GM23338 (cell line): ENCODE measurements around the gene CTNNA2. TPM values are rescaled to one million over a fixed set of nuclear protein-coding genes. Genes with fewer than 3 reads are reported as not detected.

Source experiments
- ATAC-seq: fragments of 200-7000 bp; cut with Tn5 transposase; 3 replicates; pipeline ENCODE4 v1.9.1; 2020
- DNase-seq: peaks from one replicate; pipeline ENCODE4 v3.0.0-alpha.2; 2015; ENCODE audit warnings: low spot score
- H2AFZ ChIP-seq: fragments of 200-600 bp; sonication (generic); 2 replicates; pipeline ENCODE4 v1.8.0; 2016; ENCODE audit warnings: antibody characterized with exemption, mild to moderate bottlenecking, moderate library complexity
- H3F3A ChIP-seq: fragments of 200-600 bp; sonication (generic); replicated peaks from 2 replicates; pipeline ENCODE4 v1.8.0; 2017; ENCODE audit warnings: antibody characterized with exemption, mixed run types, low read depth
- H3K27ac ChIP-seq: fragments of 200-600 bp; sonication (generic); 2 replicates; pipeline ENCODE4 v1.6.1; 2016; ENCODE audit warnings: low read depth
- H3K27me3 ChIP-seq: fragments of 200-600 bp; sonication (generic); 2 replicates; pipeline ENCODE4 v1.8.0; 2016; ENCODE audit warnings: mild to moderate bottlenecking, mixed run types, moderate library complexity; ENCODE audit not compliant: insufficient read depth
- H3K36me3 ChIP-seq: fragments of 200-600 bp; sonication (generic); 2 replicates; pipeline ENCODE4 v1.8.0; 2016; ENCODE audit warnings: mild to moderate bottlenecking; ENCODE audit not compliant: insufficient read depth
- H3K4me1 ChIP-seq: fragments of 200-600 bp; sonication (generic); 2 replicates; pipeline ENCODE4 v1.8.0; 2016; ENCODE audit warnings: mild to moderate bottlenecking, moderate library complexity; ENCODE audit not compliant: insufficient read depth
- H3K4me2 ChIP-seq: fragments of 200-600 bp; sonication (generic); 2 replicates; pipeline ENCODE4 v1.7.1; 2017; ENCODE audit warnings: mixed run types
- H3K4me3 ChIP-seq: fragments of 200-600 bp; sonication (generic); 2 replicates; pipeline ENCODE4 v1.6.1; 2016; ENCODE audit warnings: mixed run types
- H3K79me2 ChIP-seq: fragments of 200-600 bp; sonication (generic); replicated peaks from 2 replicates; pipeline ENCODE4 v1.8.0; 2017; ENCODE audit warnings: mild to moderate bottlenecking; ENCODE audit not compliant: insufficient read depth
- H3K9me2 ChIP-seq: fragments of 200-600 bp; sonication (generic); 2 replicates; pipeline ENCODE4 v1.8.0; 2017; ENCODE audit not compliant: insufficient read depth
- H4K20me1 ChIP-seq: fragments of 200-600 bp; sonication (generic); replicated peaks from 2 replicates; pipeline ENCODE4 v1.8.0; 2017; ENCODE audit warnings: mild to moderate bottlenecking; ENCODE audit not compliant: insufficient read depth
- H3K27ac Mint-ChIP-seq: 2 replicates; pipeline ENCODE4 v1.8.0; 2020; ENCODE audit warnings: inconsistent platforms, mild to moderate bottlenecking, moderate library complexity, mixed read lengths
- H3K27me3 Mint-ChIP-seq: 3 replicates; pipeline ENCODE4 v1.8.0; 2022; ENCODE audit warnings: low read depth, mild to moderate bottlenecking, moderate library complexity, mixed read lengths, inconsistent platforms; ENCODE audit not compliant: insufficient read depth, poor library complexity
- H3K36me3 Mint-ChIP-seq: 3 replicates; pipeline ENCODE4 v1.8.0; 2021; ENCODE audit warnings: low read depth, mild to moderate bottlenecking, inconsistent platforms, moderate library complexity, mixed read lengths
- H3K4me1 Mint-ChIP-seq: 3 replicates; pipeline ENCODE4 v1.8.0; 2020; ENCODE audit warnings: mild to moderate bottlenecking, inconsistent platforms, mixed read lengths
- H3K4me3 Mint-ChIP-seq: 3 replicates; pipeline ENCODE4 v1.8.0; 2021; ENCODE audit warnings: moderate library complexity, mild to moderate bottlenecking, inconsistent platforms, mixed read lengths
- H3K9me3 Mint-ChIP-seq: 3 replicates; pipeline ENCODE4 v1.8.0; 2020; ENCODE audit warnings: moderate library complexity, mild to moderate bottlenecking, inconsistent platforms, mixed read lengths
- CREB1 ChIP-seq: fragments of 250-450 bp; sonication (Bioruptor Pico); IDR thresholded peaks from 2 replicates; pipeline ENCODE4 v1.5.0; 2020; ENCODE audit warnings: low read depth, mild to moderate bottlenecking, moderate library complexity
- EZH2 ChIP-seq: fragments of 200-600 bp; sonication (generic); IDR thresholded peaks from one replicate; pipeline ENCODE4 v1.8.0; 2017; ENCODE audit warnings: antibody characterized with exemption, mild to moderate bottlenecking, low read depth; ENCODE audit not compliant: unreplicated experiment
- EZH2phosphoT487 ChIP-seq: fragments of 200-600 bp; sonication (generic); IDR thresholded peaks from one replicate; pipeline ENCODE4 v1.8.1; 2018; ENCODE audit warnings: antibody characterized with exemption; ENCODE audit not compliant: unreplicated experiment
- JUNB ChIP-seq: IDR thresholded peaks from one replicate; pipeline ENCODE4 v1.6.1; 2016; ENCODE audit warnings: antibody characterized with exemption; ENCODE audit not compliant: unreplicated experiment
- NANOG ChIP-seq: IDR thresholded peaks from 2 replicates; pipeline ENCODE4 v1.6.1; 2016; ENCODE audit warnings: antibody characterized with exemption, borderline replicate concordance
- POLR2AphosphoS5 ChIP-seq: IDR thresholded peaks from 2 replicates; pipeline ENCODE4 v1.6.1; 2016; ENCODE audit warnings: antibody characterized with exemption, low read depth
- STAT1 ChIP-seq: IDR thresholded peaks from one replicate; pipeline ENCODE4 v1.6.1; 2016; ENCODE audit warnings: antibody characterized with exemption; ENCODE audit not compliant: unreplicated experiment
- ZNF114 ChIP-seq: fragments of 250-450 bp; sonication (Bioruptor Pico); IDR thresholded peaks from 2 replicates; pipeline ENCODE4 v1.5.0; 2020; ENCODE audit warnings: mild to moderate bottlenecking, moderate library complexity
- ZNF331 ChIP-seq: fragments of 250-450 bp; sonication (Bioruptor Pico); IDR thresholded peaks from 2 replicates; pipeline ENCODE4 v1.5.0; 2020; ENCODE audit warnings: low read depth, mild to moderate bottlenecking, moderate library complexity
- polyA plus RNA-seq: library from polyadenylated mRNA; unstranded; fragments of >200 nt; fragmentation: Nextera tagmentation; extraction: Ambion mirVana; gene quantifications from 2 replicates; pipeline ENCODE4 v1.2.1, GENCODE V29; 2016
- total RNA-seq: library from RNA; depleted of rRNA; stranded (reverse); fragments of >200 nt; shearing (Covaris generic); gene quantifications from 2 replicates; pipeline ENCODE4 v1.2.3, GENCODE V29; 2014
- TF ChIP-seq, protein P1 (sequence below), 2 experiments: fragments of 200-600 bp in 1 of 2; sonication (generic) in 1 of 2; conservative IDR thresholded peaks; 2 replicates each; pipeline versions ENCODE4 v1.5.1 to v1.6.1; 2016 to 2017; ENCODE audit warnings: antibody characterized with exemption in 2 of 2, low read depth in 2 of 2, mild to moderate bottlenecking in 2 of 2, moderate library complexity in 1 of 2
- TF ChIP-seq, protein P2 (sequence below): IDR thresholded peaks from 2 replicates; pipeline ENCODE4 v1.6.1; 2016; ENCODE audit warnings: antibody characterized with exemption
- TF ChIP-seq, protein P3 (sequence below): fragments of 250-450 bp; sonication (Bioruptor Pico); IDR thresholded peaks from 2 replicates; pipeline ENCODE4 v1.5.0; 2020; ENCODE audit warnings: mild to moderate bottlenecking, moderate library complexity
- TF ChIP-seq, protein P4 (sequence below): IDR thresholded peaks from one replicate; pipeline ENCODE4 v1.6.1; 2018; ENCODE audit warnings: antibody characterized with exemption; ENCODE audit not compliant: unreplicated experiment

CTNNA2 gene
- total and polyA plus RNA-seq, 2 experiments from 2014 or later = 6.4 to 15.6 TPM

DNA sequence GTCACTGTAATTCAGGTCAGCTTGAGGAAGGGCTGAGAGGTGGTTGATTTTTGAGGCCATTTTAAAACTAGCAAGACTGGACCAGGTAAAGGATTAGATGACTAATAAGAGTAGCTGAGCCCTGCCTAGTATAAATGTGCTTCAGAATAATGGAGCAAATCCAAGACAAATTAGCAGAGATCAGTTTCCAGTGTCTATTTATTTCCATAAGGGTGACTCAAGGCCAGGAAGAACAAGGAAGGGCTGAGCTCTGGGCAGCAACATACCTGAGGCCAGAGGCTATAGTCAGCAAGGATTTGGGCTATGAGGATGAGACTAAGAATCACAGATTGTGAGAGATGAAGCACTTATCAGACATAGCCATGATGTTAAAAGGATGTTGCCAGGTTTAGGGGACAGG is 1130.7 kb downstream of the CTNNA2 start:
- Histone ChIP-seq H3K4me1 (no peaks in the 10 kb centered on the region), H3K79me2 (no peaks in the 10 kb centered on the region), H4K20me1 (no peaks in the 10 kb centered on the region), H3K27ac (no peak overlapping the region), H3K9me2 (no peaks in the 10 kb centered on the region; the same call in none of the 2 replicates), H2AFZ (no peak overlapping the region), H3K4me3 (no peak overlapping the region), H3F3A (no peaks in the 10 kb centered on the region), H3K27me3 (no peaks in the 10 kb centered on the region), H3K36me3 (no peaks in the 10 kb centered on the region), H3K4me2 (no peak overlapping the region)
- Mint-ChIP-seq H3K27me3 (no peaks in the 10 kb centered on the region), H3K27ac (no peak overlapping the region), H3K36me3 (no peaks in the 10 kb centered on the region), H3K4me1 (no peaks in the 10 kb centered on the region), H3K9me3 (no peaks in the 10 kb centered on the region), H3K4me3 (no peak overlapping the region)
- ATAC-seq (no peak), DNase-seq (no peak)
- TF ChIP-seq, protein P1, sequence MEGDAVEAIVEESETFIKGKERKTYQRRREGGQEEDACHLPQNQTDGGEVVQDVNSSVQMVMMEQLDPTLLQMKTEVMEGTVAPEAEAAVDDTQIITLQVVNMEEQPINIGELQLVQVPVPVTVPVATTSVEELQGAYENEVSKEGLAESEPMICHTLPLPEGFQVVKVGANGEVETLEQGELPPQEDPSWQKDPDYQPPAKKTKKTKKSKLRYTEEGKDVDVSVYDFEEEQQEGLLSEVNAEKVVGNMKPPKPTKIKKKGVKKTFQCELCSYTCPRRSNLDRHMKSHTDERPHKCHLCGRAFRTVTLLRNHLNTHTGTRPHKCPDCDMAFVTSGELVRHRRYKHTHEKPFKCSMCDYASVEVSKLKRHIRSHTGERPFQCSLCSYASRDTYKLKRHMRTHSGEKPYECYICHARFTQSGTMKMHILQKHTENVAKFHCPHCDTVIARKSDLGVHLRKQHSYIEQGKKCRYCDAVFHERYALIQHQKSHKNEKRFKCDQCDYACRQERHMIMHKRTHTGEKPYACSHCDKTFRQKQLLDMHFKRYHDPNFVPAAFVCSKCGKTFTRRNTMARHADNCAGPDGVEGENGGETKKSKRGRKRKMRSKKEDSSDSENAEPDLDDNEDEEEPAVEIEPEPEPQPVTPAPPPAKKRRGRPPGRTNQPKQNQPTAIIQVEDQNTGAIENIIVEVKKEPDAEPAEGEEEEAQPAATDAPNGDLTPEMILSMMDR (conservative IDR thresholded peaks at IDR 0.05; ENCODE audit: low read depth in 2 of 2) = no peak
- TF ChIP-seq JUNB (no peak), STAT1 (no peak), ZNF331 (CRISPR knock-in tag) (no peak), POLR2AphosphoS5 (no peak), EZH2 (no peak), ZNF114 (CRISPR knock-in tag) (no peak), EZH2phosphoT487 (no peak), NANOG (no peak), CREB1 (no peak)
- TF ChIP-seq, protein P2, sequence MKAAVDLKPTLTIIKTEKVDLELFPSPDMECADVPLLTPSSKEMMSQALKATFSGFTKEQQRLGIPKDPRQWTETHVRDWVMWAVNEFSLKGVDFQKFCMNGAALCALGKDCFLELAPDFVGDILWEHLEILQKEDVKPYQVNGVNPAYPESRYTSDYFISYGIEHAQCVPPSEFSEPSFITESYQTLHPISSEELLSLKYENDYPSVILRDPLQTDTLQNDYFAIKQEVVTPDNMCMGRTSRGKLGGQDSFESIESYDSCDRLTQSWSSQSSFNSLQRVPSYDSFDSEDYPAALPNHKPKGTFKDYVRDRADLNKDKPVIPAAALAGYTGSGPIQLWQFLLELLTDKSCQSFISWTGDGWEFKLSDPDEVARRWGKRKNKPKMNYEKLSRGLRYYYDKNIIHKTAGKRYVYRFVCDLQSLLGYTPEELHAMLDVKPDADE = no peak
- TF ChIP-seq, protein P3, sequence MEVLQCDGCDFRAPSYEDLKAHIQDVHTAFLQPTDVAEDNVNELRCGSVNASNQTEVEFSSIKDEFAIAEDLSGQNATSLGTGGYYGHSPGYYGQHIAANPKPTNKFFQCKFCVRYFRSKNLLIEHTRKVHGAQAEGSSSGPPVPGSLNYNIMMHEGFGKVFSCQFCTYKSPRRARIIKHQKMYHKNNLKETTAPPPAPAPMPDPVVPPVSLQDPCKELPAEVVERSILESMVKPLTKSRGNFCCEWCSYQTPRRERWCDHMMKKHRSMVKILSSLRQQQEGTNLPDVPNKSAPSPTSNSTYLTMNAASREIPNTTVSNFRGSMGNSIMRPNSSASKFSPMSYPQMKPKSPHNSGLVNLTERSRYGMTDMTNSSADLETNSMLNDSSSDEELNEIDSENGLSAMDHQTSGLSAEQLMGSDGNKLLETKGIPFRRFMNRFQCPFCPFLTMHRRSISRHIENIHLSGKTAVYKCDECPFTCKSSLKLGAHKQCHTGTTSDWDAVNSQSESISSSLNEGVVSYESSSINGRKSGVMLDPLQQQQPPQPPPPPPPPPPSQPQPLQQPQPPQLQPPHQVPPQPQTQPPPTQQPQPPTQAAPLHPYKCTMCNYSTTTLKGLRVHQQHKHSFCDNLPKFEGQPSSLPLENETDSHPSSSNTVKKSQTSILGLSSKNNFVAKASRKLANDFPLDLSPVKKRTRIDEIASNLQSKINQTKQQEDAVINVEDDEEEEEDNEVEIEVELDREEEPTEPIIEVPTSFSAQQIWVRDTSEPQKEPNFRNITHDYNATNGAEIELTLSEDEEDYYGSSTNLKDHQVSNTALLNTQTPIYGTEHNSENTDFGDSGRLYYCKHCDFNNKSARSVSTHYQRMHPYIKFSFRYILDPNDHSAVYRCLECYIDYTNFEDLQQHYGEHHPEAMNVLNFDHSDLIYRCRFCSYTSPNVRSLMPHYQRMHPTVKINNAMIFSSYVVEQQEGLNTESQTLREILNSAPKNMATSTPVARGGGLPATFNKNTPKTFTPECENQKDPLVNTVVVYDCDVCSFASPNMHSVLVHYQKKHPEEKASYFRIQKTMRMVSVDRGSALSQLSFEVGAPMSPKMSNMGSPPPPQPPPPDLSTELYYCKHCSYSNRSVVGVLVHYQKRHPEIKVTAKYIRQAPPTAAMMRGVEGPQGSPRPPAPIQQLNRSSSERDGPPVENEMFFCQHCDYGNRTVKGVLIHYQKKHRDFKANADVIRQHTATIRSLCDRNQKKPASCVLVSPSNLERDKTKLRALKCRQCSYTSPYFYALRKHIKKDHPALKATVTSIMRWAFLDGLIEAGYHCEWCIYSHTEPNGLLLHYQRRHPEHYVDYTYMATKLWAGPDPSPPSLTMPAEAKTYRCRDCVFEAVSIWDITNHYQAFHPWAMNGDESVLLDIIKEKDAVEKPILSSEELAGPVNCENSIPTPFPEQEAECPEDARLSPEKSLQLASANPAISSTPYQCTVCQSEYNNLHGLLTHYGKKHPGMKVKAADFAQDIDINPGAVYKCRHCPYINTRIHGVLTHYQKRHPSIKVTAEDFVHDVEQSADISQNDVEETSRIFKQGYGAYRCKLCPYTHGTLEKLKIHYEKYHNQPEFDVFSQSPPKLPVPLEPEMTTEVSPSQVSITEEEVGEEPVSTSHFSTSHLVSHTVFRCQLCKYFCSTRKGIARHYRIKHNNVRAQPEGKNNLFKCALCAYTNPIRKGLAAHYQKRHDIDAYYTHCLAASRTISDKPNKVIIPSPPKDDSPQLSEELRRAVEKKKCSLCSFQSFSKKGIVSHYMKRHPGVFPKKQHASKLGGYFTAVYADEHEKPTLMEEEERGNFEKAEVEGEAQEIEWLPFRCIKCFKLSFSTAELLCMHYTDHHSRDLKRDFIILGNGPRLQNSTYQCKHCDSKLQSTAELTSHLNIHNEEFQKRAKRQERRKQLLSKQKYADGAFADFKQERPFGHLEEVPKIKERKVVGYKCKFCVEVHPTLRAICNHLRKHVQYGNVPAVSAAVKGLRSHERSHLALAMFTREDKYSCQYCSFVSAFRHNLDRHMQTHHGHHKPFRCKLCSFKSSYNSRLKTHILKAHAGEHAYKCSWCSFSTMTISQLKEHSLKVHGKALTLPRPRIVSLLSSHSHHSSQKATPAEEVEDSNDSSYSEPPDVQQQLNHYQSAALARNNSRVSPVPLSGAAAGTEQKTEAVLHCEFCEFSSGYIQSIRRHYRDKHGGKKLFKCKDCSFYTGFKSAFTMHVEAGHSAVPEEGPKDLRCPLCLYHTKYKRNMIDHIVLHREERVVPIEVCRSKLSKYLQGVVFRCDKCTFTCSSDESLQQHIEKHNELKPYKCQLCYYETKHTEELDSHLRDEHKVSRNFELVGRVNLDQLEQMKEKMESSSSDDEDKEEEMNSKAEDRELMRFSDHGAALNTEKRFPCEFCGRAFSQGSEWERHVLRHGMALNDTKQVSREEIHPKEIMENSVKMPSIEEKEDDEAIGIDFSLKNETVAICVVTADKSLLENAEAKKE (CRISPR knock-in tag) = no peak
- TF ChIP-seq, protein P4, sequence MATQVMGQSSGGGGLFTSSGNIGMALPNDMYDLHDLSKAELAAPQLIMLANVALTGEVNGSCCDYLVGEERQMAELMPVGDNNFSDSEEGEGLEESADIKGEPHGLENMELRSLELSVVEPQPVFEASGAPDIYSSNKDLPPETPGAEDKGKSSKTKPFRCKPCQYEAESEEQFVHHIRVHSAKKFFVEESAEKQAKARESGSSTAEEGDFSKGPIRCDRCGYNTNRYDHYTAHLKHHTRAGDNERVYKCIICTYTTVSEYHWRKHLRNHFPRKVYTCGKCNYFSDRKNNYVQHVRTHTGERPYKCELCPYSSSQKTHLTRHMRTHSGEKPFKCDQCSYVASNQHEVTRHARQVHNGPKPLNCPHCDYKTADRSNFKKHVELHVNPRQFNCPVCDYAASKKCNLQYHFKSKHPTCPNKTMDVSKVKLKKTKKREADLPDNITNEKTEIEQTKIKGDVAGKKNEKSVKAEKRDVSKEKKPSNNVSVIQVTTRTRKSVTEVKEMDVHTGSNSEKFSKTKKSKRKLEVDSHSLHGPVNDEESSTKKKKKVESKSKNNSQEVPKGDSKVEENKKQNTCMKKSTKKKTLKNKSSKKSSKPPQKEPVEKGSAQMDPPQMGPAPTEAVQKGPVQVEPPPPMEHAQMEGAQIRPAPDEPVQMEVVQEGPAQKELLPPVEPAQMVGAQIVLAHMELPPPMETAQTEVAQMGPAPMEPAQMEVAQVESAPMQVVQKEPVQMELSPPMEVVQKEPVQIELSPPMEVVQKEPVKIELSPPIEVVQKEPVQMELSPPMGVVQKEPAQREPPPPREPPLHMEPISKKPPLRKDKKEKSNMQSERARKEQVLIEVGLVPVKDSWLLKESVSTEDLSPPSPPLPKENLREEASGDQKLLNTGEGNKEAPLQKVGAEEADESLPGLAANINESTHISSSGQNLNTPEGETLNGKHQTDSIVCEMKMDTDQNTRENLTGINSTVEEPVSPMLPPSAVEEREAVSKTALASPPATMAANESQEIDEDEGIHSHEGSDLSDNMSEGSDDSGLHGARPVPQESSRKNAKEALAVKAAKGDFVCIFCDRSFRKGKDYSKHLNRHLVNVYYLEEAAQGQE = no peak
